GM19324 (cell line): ENCODE measurements around the gene SRSF7.
"Not testable (repeated sequence)": the region's sequence is repeated elsewhere in the genome, so short reads cannot be mapped to it uniquely, and the experiment has no call there.

ENCODE experiments used
- ATAC-seq: cut with Tn5 transposase; IDR thresholded peaks from one replicate; pipeline ENCODE4 v1.9.1; 2021; ENCODE audit warnings: mild to moderate bottlenecking, moderate library complexity; ENCODE audit not compliant: unreplicated experiment, low FRiP score

SRSF7 gene

GRCh38 chr2:38755891-38756290 lies 4.7 kb upstream of the SRSF7 start:
- not testable (repeated sequence) for ATAC-seq

GRCh38 chr2:38754506-38754905 lies 3.3 kb upstream of the SRSF7 start:
- ATAC-seq: no peak

- ATAC-seq: no peak
These were observed 2.9 kb upstream of the SRSF7 start for GRCh38 chr2:38754049-38754448.

GRCh38 chr2:38751596-38752410 lies 642 bp upstream of the SRSF7 start:
- ATAC-seq: no peak

GRCh38 chr2:38750011-38750890 lies 910 bp downstream of the SRSF7 start:
- ATAC-seq: peak; percentile 42

GRCh38 chr2:38748943-38749804 lies 2.0 kb downstream of the SRSF7 start:
- no peak for ATAC-seq

GRCh38 chr2:38748391-38748790 lies 2.8 kb downstream of the SRSF7 start:
- no peak for ATAC-seq

GRCh38 chr2:38747819-38748218 lies 3.3 kb downstream of the SRSF7 start:
- ATAC-seq: no peak

GRCh38 chr2:38747007-38747424 lies 4.1 kb downstream of the SRSF7 start:
- ATAC-seq: no peak

GRCh38 chr2:38745267-38745666 lies 5.9 kb downstream of the SRSF7 start:
- ATAC-seq: no peak

GRCh38 chr2:38744399-38744780 lies 6.8 kb downstream of the SRSF7 start:
- no peak for ATAC-seq

- no peak for ATAC-seq
These were observed 7.3 kb downstream of the SRSF7 start for GRCh38 chr2:38743672-38744398.

GRCh38 chr2:38742797-38743559 lies 8.2 kb downstream of the SRSF7 start:
- ATAC-seq: no peak

- ATAC-seq: no peak
These were observed 10.1 kb downstream of the SRSF7 start for GRCh38 chr2:38740851-38741731.

GRCh38 chr2:38739524-38739923 lies 11.6 kb downstream of the SRSF7 start:
- ATAC-seq: no peak

GRCh38 chr2:38737925-38738324 lies 13.2 kb downstream of the SRSF7 start:
- ATAC-seq: no peak

GRCh38 chr2:38737000-38737698 lies 14.0 kb downstream of the SRSF7 start:
- ATAC-seq: not testable (repeated sequence)

- no peak for ATAC-seq
These were observed 15.2 kb downstream of the SRSF7 start for GRCh38 chr2:38735999-38736320.
